ENCODE measurements around the gene RTP4. TPM values are rescaled to one million over a fixed set of nuclear protein-coding genes. Genes with fewer than 3 reads are reported as not detected.

The RTP4 gene
- total RNA-seq, 2 experiments from 2014 or later = 1.8 to 1.9 TPM

Other genes with a start within 250 kb of the RTP4 start
- gene RPL39L, start 228.9 kb upstream of the RTP4 start, total RNA-seq = 10 to 100 TPM; 12.9 to 14.1 TPM
- not detected for gene RTP1, start 170.9 kb upstream of the RTP4 start, total RNA-seq
- gene MASP1, start 76.6 kb upstream of the RTP4 start, total RNA-seq = not detected